ENCODE results near the gene PIN4.
A peak's percentile ranks its signal among the peaks of the same experiment; 100 is the strongest.
"Not testable (repeated sequence)": the region's sequence is repeated elsewhere in the genome, so short reads cannot be mapped to it uniquely, and the experiment has no call there.

Gene PIN4

GRCh38 chrX:72201836-72202536, 20.4 kb downstream of the PIN4 start:
- DNase-seq (ENCODE audit: low read depth in 3 of 3) = no peak

DNA sequence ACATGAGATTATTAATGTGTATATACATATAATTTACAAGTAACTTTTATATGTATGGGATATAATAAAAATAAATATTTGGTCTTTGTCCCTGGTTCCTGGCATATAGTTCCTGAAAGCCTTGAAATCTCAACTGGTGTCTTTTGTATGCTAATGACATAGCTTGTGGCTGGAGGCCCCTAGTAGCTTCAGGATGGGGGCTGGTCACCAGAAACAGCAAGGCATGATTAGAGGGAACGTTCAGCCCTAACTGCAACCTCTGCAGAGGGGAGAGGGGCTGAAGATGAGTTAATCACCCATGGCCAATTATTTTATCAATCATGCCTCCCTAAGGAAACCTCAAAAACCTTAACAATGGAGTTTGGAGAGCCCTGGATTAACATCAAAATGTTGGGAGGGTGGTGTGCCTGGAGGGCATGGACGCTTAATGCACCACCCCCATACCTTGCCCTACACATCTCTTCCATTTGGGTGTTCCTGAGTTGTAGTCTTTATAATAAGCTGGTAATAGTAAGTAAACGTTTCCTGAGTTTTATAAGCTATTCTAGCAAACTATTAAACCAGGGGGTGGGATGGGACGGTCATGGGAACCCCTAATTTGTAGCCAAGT, 21.3 kb downstream of the PIN4 start:
- DNase-seq (ENCODE audit: low read depth in 3 of 3) = no peak

- DNase-seq (ENCODE audit: low read depth in 3 of 3) = no peak
These were observed 21.9 kb downstream of the PIN4 start for GRCh38 chrX:72203421-72203820.

- no peak for DNase-seq (ENCODE audit: low read depth in 3 of 3)
These were observed 24.1 kb downstream of the PIN4 start for GRCh38 chrX:72205706-72206105.

DNA sequence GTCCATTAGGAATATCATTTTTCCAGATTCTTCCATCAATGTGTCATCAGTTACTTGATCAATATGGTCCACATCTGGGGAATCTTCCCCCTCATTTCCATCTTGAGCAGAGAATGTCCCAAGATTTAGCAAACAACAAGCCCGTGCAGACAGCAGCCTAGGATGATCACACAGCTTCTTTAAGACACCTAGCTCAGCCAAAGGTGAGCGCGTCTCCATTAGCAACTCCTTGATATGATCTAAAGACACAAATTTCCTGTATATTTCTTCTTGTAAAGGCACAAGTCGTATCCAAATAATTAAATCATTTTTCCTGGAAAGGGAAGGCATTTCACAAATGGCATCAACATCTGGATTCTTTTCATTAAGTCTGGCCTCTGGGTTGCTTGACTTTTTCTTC, 25.8 kb downstream of the PIN4 start:
- no peak for DNase-seq (ENCODE audit: low read depth in 3 of 3)

DNA sequence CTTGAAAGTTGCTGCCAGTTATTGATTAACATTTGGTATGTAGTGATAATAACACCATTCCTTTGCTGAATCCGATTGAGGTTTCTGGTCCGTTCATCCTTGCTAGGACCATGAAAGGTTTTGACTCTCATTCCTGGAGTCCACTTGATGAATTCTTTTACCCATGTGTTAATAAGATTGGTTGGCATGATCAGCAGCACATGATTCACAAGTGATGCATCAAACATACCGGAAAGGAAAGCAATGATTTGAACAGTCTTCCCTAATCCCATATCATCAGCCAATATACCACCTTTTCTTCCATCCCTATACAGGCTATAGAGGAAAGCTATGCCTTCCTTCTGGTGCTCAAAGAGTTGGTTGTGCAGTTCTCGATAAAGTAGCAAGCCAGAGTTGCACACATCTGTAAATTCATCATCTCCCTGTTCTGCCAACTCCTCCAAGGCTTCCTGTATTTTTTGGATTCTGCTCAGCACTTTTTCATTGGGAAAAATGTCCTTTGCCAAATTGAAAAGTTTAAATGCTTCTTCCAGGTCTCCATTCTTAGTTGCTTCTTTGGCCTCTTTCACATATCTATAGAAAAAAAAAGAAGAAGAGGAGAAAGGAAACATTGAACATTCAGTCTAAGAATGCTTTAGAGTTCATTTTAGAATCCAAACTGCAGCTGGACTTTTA, 26.7 kb downstream of the PIN4 start:
- no peak for DNase-seq (ENCODE audit: low read depth in 3 of 3)

DNA sequence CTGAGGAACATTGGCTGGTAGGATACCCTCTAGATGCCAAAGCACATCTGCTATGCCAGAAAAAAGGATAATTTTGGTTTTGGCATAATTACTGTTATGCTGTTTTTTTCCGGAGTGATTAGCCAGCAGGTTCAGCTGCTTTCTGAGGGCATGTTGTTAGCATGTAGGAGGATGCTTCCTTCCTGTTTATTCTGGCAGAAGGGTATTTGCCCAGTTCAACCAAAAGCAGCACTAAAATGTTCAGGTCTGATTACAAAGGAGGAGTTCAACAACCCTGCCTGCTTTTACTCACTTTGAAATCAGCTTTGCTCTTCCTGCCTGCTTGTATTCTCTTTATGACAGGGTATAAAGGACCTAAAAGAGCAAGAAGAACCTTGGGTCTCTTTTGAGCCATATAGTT, 35.4 kb downstream of the PIN4 start:
- no peak for DNase-seq (ENCODE audit: low read depth in 3 of 3)

DNA sequence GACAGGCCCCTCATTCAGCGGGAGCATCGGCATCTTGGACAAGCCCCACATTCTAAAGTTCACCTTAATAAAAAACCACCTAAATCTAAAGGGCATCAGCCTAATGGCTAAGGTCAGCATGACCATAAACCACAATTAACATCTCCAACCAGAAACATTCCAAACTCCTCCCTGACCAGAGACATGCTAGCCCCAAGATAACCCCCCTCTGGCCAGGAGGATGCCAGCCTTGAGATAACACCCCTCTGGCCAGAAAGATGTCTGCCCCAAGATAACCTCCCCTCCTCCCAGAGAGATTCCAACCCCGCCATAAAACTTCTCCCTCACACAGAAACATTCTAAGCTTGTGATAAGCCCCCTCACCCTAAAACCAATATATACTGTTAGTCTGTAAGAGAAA, 38.8 kb downstream of the PIN4 start:
- not testable (repeated sequence) for DNase-seq (ENCODE audit: low read depth in 3 of 3)

DNA sequence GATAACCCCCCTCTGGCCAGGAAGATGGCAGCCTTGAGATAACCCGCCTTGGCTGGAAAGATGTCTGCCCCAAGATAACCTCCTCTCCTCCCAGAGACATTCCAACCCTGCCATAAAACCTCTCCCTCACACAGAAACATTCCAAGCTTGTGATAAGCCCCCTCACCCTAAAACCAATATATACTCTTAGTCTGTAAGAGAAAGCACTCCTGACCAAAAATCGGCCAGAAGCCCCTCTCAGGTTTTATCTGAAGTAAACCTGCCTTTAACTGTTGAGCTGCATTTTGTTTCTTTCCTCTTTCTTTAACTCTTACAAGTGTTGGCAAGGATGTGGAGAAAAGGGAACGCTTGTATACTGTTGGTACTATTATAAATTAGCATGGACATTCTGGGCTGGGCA, 48.7 kb downstream of the PIN4 start:
- DNase-seq (ENCODE audit: low read depth in 3 of 3) = no peak

- DNase-seq (ENCODE audit: low read depth in 3 of 3) = no peak
These were observed 55.3 kb downstream of the PIN4 start for GRCh38 chrX:72236841-72237240.

DNA sequence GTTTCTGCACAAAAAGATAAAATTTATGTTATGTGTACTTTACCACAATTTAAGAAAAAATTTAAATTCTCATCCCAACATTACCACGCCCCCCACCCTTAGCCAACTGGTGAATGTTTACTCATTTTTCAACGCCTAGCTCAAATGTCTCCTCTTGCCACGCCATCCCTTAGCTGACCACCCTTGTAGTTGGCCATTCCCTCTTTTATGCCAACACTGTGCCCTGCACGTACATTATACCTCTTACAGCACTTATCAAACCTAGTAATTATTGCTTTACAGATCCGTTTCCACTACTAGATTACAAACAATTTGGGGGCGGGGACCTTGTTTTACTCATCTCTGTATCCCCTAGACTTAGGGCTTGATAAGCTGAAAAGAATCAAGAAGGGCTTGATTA, 56.6 kb downstream of the PIN4 start:
- DNase-seq (ENCODE audit: low read depth in 3 of 3) = no peak

DNA sequence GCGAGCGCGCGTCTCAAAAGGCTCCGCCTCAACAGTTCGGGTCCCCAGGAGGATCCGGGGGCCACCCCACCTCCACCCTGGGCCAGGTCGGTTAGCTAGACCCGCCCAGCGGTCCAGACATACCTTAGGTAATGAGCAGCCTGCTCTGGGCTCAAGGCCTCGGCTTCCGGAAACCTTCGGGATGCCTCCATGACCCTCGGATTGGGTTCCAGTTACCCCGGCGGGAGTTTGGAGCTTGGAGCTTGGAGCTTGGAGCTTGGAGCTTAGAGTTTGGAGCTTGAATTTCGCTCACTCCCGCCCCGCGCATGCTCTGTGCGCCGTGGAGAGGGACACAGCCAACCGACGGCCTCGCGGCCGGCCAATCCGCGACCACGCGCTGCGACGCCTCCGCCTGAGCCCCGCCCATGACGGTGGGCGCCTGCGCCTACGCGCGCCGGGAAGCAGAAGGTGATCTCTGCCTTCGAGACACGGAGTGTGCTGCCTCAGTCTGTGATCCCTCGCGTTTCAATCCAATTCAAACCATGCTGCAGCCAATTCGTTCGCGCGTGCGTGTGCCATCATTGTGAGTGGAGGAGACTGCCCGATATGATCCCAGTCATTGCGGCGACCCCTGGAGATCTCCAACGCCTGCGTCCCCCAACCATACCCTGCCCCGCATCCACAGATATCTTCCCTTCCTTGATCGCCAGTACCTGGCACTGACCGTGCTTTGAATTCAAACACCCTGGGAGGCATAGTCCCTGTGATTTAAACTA, 57.3 kb downstream of the PIN4 start, which contains the start of gene ERCC6L:
ERCC6L (minus strand) TSS at position 307 of the 755 bp plus-strand sequence; CDS start at position 191, 116 bp downstream.
- peak; percentile 60 to 74 (median 66) for DNase-seq (ENCODE audit: low read depth in 3 of 3)

DNA sequence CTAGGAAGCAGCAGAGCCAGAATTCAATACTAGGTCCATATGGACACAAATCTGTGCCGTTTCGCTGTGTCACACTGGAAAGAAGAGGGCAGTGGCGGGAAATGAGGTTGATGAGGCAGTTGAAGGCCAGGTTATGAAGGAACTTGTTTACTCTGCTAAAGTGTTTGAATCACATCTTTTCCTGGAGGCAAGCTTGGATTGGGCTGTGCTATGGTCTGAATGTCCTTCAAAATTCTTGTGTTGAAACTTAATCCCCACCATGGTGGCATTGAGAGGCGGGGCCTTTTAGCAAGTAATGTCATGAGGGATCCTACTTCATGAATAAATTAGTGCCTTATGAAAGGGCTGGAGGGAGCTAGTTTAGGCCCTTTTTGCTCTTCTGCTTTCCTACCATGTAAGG, 59.4 kb downstream of the PIN4 start:
- no peak for DNase-seq (ENCODE audit: low read depth in 3 of 3)

GRCh38 chrX:72243472-72243871, 61.9 kb downstream of the PIN4 start:
- no peak for DNase-seq (ENCODE audit: low read depth in 3 of 3)

DNA sequence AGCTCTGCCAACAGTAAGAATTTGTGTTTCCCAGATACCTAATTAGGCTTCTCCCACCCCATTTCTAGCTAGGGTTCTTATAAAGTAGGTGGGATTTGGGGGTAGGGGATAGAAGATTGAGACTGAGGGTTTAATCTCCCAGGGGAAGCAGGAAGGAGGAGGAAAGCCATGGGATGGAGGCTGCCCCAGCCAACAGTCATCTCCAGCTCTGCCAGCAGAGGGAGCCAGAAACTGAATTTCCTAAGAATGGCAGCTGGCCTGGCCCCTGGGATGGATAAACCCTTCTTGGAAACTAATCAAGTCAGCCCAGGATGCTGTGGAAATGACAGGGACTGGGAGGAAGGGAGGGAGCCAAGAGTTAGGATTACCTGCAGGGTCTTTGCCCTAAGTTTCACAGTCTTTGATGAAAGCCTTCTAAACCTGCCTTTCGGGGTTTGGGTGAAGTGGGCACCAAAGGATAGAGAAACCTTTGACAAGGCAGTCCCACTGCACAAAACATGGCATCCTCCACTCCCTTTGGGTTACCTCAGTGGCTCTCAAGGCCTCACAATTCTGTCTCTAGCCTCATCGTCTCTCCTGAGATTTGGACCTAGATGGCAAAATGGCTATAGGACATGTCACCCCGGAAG, 64.0 kb downstream of the PIN4 start:
- DNase-seq (ENCODE audit: low read depth in 3 of 3) = peak in 1 of 3 experiments; percentile 5

GRCh38 chrX:72247206-72247942, 65.8 kb downstream of the PIN4 start:
- no peak for DNase-seq (ENCODE audit: low read depth in 3 of 3)
